Endothelial cell of umbilical vein (primary cell): ENCODE measurements around the gene BCL11A. TPM values are rescaled to one million over a fixed set of nuclear protein-coding genes. Genes with fewer than 3 reads are reported as not detected.

Source experiments
- BruUV-seq: library from RNA; stranded (reverse); fragments of 400-500 nt; replicated peaks from 2 replicates; lab custom pipeline; 2021; lab: Mats Ljungman, UMichigan
- CTCF ChIA-PET: fragments of 300-600, 350-600 bp; sonication (Branson Sonifier 250); formaldehyde crosslinking; loops from one replicate; lab custom pipeline; 2021; ENCODE audit warnings: antibody characterized with exemption, inconsistent platforms; lab: Charles Lee
- POLR2A ChIA-PET: fragments of 300-600, 350-600 bp; sonication (Branson Sonifier 250); formaldehyde crosslinking; loops from one replicate; lab custom pipeline; 2021; ENCODE audit warnings: antibody characterized with exemption, inconsistent platforms; lab: Charles Lee
- DNase-seq: peaks from one replicate; pipeline ENCODE4 v3.0.0-alpha.2; 2011; ENCODE audit warnings: low read depth, low spot score
- FAIRE-seq: peaks from 2 replicates; lab custom pipeline; 2011; peaks lifted over from hg19 to GRCh38; lab: Jason Lieb, UNC
- H2AFZ ChIP-seq: 2 replicates; pipeline ENCODE4 v1.6.0; 2012; ENCODE audit warnings: low read depth, low read length, control low read depth, inconsistent platforms
- H3K27ac ChIP-seq: 2 replicates; pipeline ENCODE4 v1.5.1; 2011; ENCODE audit warnings: low read depth, mild to moderate bottlenecking, control low read depth, low read length, moderate library complexity; ENCODE audit not compliant: insufficient read depth
- H3K27me3 ChIP-seq, 2 experiments: 2 replicates each; pipeline versions ENCODE4 v1.6.0 to v1.6.1; 2011; ENCODE audit warnings: low read length in 2 of 2, mixed read lengths in 1 of 2; ENCODE audit not compliant: control insufficient read depth in 2 of 2, insufficient read depth in 2 of 2
- H3K36me3 ChIP-seq, 2 experiments: 2 replicates in 1 of 2; 3 replicates in 1 of 2; pipeline ENCODE4 v1.5.1; 2011; ENCODE audit warnings: low read length in 2 of 2, mild to moderate bottlenecking in 1 of 2, moderate library complexity in 1 of 2; ENCODE audit not compliant: control insufficient read depth in 2 of 2, insufficient read depth in 2 of 2; ENCODE audit errors: extremely low read depth in 1 of 2
- H3K4me1 ChIP-seq: 3 replicates; pipeline ENCODE4 v1.5.1; 2011; ENCODE audit warnings: mild to moderate bottlenecking, low read length; ENCODE audit not compliant: control insufficient read depth, insufficient read depth; ENCODE audit errors: extremely low read depth
- H3K4me2 ChIP-seq: 2 replicates; pipeline ENCODE4 v1.6.1; 2011; ENCODE audit warnings: low read length, control low read depth, mixed read lengths; ENCODE audit not compliant: insufficient read depth
- H3K4me3 ChIP-seq, 3 experiments: fragments of 200-600 bp in 1 of 3; sonication (generic), shearing (Covaris generic) in 1 of 3; replicated peaks in 1 of 3; 2 replicates each; pipeline ENCODE4 v1.5.1; 2011 to 2016; ENCODE audit warnings: control low read depth in 3 of 3, low read length in 3 of 3, mild to moderate bottlenecking in 2 of 3, inconsistent platforms in 1 of 3, low read depth in 1 of 3, moderate library complexity in 1 of 3; ENCODE audit not compliant: insufficient read depth in 1 of 3
- H3K79me2 ChIP-seq: 2 replicates; pipeline ENCODE4 v1.6.0; 2012; ENCODE audit warnings: low read length, inconsistent platforms; ENCODE audit not compliant: control insufficient read depth, insufficient read depth
- H3K9ac ChIP-seq: replicated peaks from 2 replicates; pipeline ENCODE3; 2011; ENCODE audit warnings: low read length, control low read depth; ENCODE audit not compliant: insufficient read depth; ENCODE audit errors: extremely low read depth
- H3K9me1 ChIP-seq: replicated peaks from 3 replicates; pipeline ENCODE4 v1.6.0; 2011; ENCODE audit warnings: mild to moderate bottlenecking, low read length; ENCODE audit not compliant: control insufficient read depth, insufficient read depth; ENCODE audit errors: extremely low read depth
- H3K9me3 ChIP-seq: replicated peaks from 2 replicates; pipeline ENCODE4 v1.5.1; 2012; ENCODE audit warnings: low read length, inconsistent platforms; ENCODE audit not compliant: control insufficient read depth, insufficient read depth
- H4K20me1 ChIP-seq: replicated peaks from 2 replicates; pipeline ENCODE3; 2011; ENCODE audit warnings: mild to moderate bottlenecking, low read length; ENCODE audit not compliant: control insufficient read depth, insufficient read depth; ENCODE audit errors: extremely low read depth
- EZH2 ChIP-seq: IDR thresholded peaks from 2 replicates; pipeline ENCODE4 v1.6.1; 2012; ENCODE audit warnings: borderline replicate concordance, low read depth, mild to moderate bottlenecking, moderate library complexity, low read length, inconsistent platforms; ENCODE audit not compliant: severe bottlenecking
- FOS ChIP-seq: IDR thresholded peaks from 2 replicates; pipeline ENCODE4 v1.6.1; 2011; ENCODE audit warnings: mild to moderate bottlenecking, low read length, moderate library complexity, borderline replicate concordance; ENCODE audit not compliant: insufficient read depth
- GATA2 ChIP-seq: IDR thresholded peaks from 2 replicates; pipeline ENCODE4 v1.7.0; 2011; ENCODE audit warnings: low read depth, mild to moderate bottlenecking, moderate library complexity, mixed read lengths, low read length; ENCODE audit not compliant: insufficient read length, insufficient read depth
- JUN ChIP-seq: IDR thresholded peaks from 2 replicates; pipeline ENCODE4 v1.6.1; 2011; ENCODE audit warnings: borderline replicate concordance, low read depth; ENCODE audit not compliant: insufficient read length, insufficient read depth
- MAX ChIP-seq: IDR thresholded peaks from 2 replicates; pipeline ENCODE4 v1.6.1; 2011; ENCODE audit not compliant: insufficient read depth, insufficient read length
- MYC ChIP-seq: IDR thresholded peaks from one replicate; pipeline ENCODE4 v1.6.1; 2011; ENCODE audit warnings: mild to moderate bottlenecking, low read depth, low read length
- POLR2A ChIP-seq: IDR thresholded peaks from 2 replicates; pipeline ENCODE4 v1.6.1; 2012; ENCODE audit warnings: low read depth, mild to moderate bottlenecking, control low read depth, low read length
- POLR2AphosphoS5 ChIP-seq: IDR thresholded peaks from 2 replicates; pipeline ENCODE4 v1.6.1; 2012; ENCODE audit warnings: low read depth, mild to moderate bottlenecking, control low read depth, low read length, moderate library complexity; ENCODE audit not compliant: insufficient read depth
- dilution Hi-C: fragments of 300-500 bp; cut with MboI; formaldehyde crosslinking; loops from one replicate; pipeline ENCODE4 v1.15.0; 2019; ENCODE audit warnings: low sequenced_read_pairs; ENCODE audit not compliant: extremely low pct_ligation_motif_present
- intact Hi-C: fragments of 100-400 bp; cut with micrococcal nuclease; formaldehyde crosslinking; loops from one replicate; pipeline ENCODE4 v1.10.0; 2022
- polyA plus RNA-seq, 4 experiments: library from polyadenylated mRNA; depleted of rRNA in 3 of 4; stranded (reverse) in 3 of 4; unstranded in 1 of 4; fragments of >200 nt; gene quantifications; 2 replicates each; pipeline versions ENCODE4 v1.2.1 to v1.2.3, GENCODE V29; 2011 to 2012; ENCODE audit warnings: missing spikeins in 1 of 4
- total RNA-seq: library from RNA; stranded (reverse); gene quantifications from 2 replicates; pipeline ENCODE4 v1.2.3, GENCODE V29; 2021
- TF ChIP-seq, protein P1 (sequence below), 2 donors: IDR thresholded peaks; 1 replicate in 1 of 2; 2 replicates in 1 of 2; pipeline ENCODE4 v1.5.1; 2011; ENCODE audit warnings: low read length in 2 of 2, mild to moderate bottlenecking in 2 of 2, moderate library complexity in 2 of 2, control low read depth in 1 of 2, inconsistent platforms in 1 of 2, low read depth in 1 of 2; ENCODE audit not compliant: insufficient read depth in 1 of 2; ENCODE audit errors: extremely low read depth in 1 of 2

The BCL11A gene
- total and polyA plus RNA-seq, 2 donors (not counting 3 experiments of a cell fraction or from before 2014, with no cell fraction given): 0.12 to 0.88 TPM

DNA sequence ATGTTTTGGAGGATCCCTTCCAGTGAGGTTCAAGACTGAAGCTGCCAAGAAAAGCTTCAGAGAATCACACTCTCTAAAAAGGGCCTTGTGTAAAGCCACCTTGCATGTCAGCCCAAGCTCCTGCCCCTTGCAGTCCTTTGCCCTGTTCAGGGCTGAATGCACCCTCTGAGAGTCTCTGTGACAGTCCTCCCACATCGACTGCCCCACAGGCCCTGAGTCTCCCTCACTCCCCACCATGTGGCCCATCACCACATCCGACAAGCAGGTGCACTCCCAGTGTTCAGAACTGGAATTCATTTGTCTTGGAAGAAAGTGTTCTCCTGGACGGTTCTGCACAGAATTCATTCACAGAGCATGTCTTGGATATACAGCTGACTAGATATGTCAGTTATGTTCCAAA is 31.0 kb downstream of the BCL11A start:
- no peak overlapping the region for H2AFZ ChIP-seq
- H3K4me2 ChIP-seq: no peak overlapping the region
- intact Hi-C loops (no loop called here), dilution Hi-C loops (no loop called here)
- ChIA-PET POLR2A (no interaction called here), CTCF (no interaction called here)
- H3K27me3 ChIP-seq: no peaks in the 10 kb centered on the region
- DNase-seq (no peak), FAIRE-seq (no peak)
- no peaks in the 10 kb centered on the region for H3K79me2 ChIP-seq
- H3K9me1 ChIP-seq: no peaks in the 10 kb centered on the region
- no peak for TF ChIP-seq POLR2A
- no peak for TF ChIP-seq JUN
- no peak for TF ChIP-seq MAX
- no peak for TF ChIP-seq POLR2AphosphoS5
- no peak for TF ChIP-seq GATA2
- TF ChIP-seq, protein P1, sequence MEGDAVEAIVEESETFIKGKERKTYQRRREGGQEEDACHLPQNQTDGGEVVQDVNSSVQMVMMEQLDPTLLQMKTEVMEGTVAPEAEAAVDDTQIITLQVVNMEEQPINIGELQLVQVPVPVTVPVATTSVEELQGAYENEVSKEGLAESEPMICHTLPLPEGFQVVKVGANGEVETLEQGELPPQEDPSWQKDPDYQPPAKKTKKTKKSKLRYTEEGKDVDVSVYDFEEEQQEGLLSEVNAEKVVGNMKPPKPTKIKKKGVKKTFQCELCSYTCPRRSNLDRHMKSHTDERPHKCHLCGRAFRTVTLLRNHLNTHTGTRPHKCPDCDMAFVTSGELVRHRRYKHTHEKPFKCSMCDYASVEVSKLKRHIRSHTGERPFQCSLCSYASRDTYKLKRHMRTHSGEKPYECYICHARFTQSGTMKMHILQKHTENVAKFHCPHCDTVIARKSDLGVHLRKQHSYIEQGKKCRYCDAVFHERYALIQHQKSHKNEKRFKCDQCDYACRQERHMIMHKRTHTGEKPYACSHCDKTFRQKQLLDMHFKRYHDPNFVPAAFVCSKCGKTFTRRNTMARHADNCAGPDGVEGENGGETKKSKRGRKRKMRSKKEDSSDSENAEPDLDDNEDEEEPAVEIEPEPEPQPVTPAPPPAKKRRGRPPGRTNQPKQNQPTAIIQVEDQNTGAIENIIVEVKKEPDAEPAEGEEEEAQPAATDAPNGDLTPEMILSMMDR (IDR thresholded peaks at IDR 0.05; ENCODE audit: extremely low read depth in 1 of 2, insufficient read depth in 1 of 2, low read depth in 1 of 2, low read length in 2 of 2): no peak
- TF ChIP-seq MYC: no peak
- no peak for TF ChIP-seq EZH2
- TF ChIP-seq FOS: no peak
- no peak overlapping the region for H3K9ac ChIP-seq
- H3K36me3 ChIP-seq: no peaks in the 10 kb centered on the region
- no peak overlapping the region for H3K4me3 ChIP-seq
- H3K27ac ChIP-seq: no peak overlapping the region
- H4K20me1 ChIP-seq: no peaks in the 10 kb centered on the region
- no peaks in the 10 kb centered on the region for H3K9me3 ChIP-seq
- BruUV-seq: no TSS peak
- no peaks in the 10 kb centered on the region for H3K4me1 ChIP-seq
